ENCODE results near the gene SLC39A3. TPM values are rescaled to one million over a fixed set of nuclear protein-coding genes. Genes with fewer than 3 reads are reported as not detected.

Gene SLC39A3
- total RNA-seq, 1 experiment from 2014 or later: 26.0 TPM

GRCh38 chr19:2747349-2747748, 7.5 kb upstream of the SLC39A3 start:
- DNase-seq (ENCODE audit: low spot score): no peak

GRCh38 chr19:2744113-2744512, 4.3 kb upstream of the SLC39A3 start:
- no peak for DNase-seq (ENCODE audit: low spot score)

GRCh38 chr19:2743099-2743498, 3.3 kb upstream of the SLC39A3 start:
- DNase-seq (ENCODE audit: low spot score): no peak

- DNase-seq (ENCODE audit: low spot score): no peak
Observed at GRCh38 chr19:2740314-2740656, 468 bp upstream of the SLC39A3 start.

GRCh38 chr19:2736550-2737190, 3.1 kb downstream of the SLC39A3 start:
- DNase-seq (ENCODE audit: low spot score): no peak

GRCh38 chr19:2735374-2735773, 4.4 kb downstream of the SLC39A3 start:
- no peak for DNase-seq (ENCODE audit: low spot score)

GRCh38 chr19:2734589-2735288, 5.1 kb downstream of the SLC39A3 start:
- DNase-seq (ENCODE audit: low spot score): no peak

- no peak for DNase-seq (ENCODE audit: low spot score)
Observed at GRCh38 chr19:2733930-2734588, 5.8 kb downstream of the SLC39A3 start.

GRCh38 chr19:2732883-2733282, 6.9 kb downstream of the SLC39A3 start:
- no peak for DNase-seq (ENCODE audit: low spot score)

- no peak for DNase-seq (ENCODE audit: low spot score)
Observed at GRCh38 chr19:2732157-2732725, 7.6 kb downstream of the SLC39A3 start.

GRCh38 chr19:2731181-2731995, 8.4 kb downstream of the SLC39A3 start:
- DNase-seq (ENCODE audit: low spot score): no peak

- DNase-seq (ENCODE audit: low spot score): no peak
Observed at GRCh38 chr19:2729943-2730818, 9.6 kb downstream of the SLC39A3 start.

- DNase-seq (ENCODE audit: low spot score): no peak
Observed at GRCh38 chr19:2728783-2729387, 10.9 kb downstream of the SLC39A3 start.

GRCh38 chr19:2727640-2727944, 12.2 kb downstream of the SLC39A3 start:
- no peak for DNase-seq (ENCODE audit: low spot score)

GRCh38 chr19:2726904-2727639, 12.7 kb downstream of the SLC39A3 start:
- DNase-seq (ENCODE audit: low spot score): no peak

- DNase-seq (ENCODE audit: low spot score): no peak
Observed at GRCh38 chr19:2726160-2726855, 13.5 kb downstream of the SLC39A3 start.

GRCh38 chr19:2724148-2724557, 15.7 kb downstream of the SLC39A3 start:
- DNase-seq (ENCODE audit: low spot score): no peak

GRCh38 chr19:2723747-2724146, 16.1 kb downstream of the SLC39A3 start:
- DNase-seq (ENCODE audit: low spot score): no peak

GRCh38 chr19:2723345-2723715, 16.5 kb downstream of the SLC39A3 start:
- DNase-seq (ENCODE audit: low spot score): no peak

Data from H4 (cell line).